22Rv1 (cell line): Measurements from ENCODE around the gene ANKS1B.

Source experiments
- CTCF ChIP-seq: fragments of 450-650 bp; IDR thresholded peaks from 2 replicates; pipeline ENCODE4 v1.5.1; 2017; ENCODE audit warnings: mild to moderate bottlenecking
- ZFX ChIP-seq: fragments of 450-650 bp; IDR thresholded peaks from 2 replicates; pipeline ENCODE4 v1.6.1; 2017; ENCODE audit warnings: antibody characterized with exemption, borderline replicate concordance

GRCh38 chr12:98807187-98807586, 1177.5 kb downstream of the ANKS1B start:
- TF ChIP-seq CTCF: no peak
- TF ChIP-seq ZFX: no peak
